ENCODE measurements around the gene UBE2E2. TPM values are rescaled to one million over a fixed set of nuclear protein-coding genes. Genes with fewer than 3 reads are reported as not detected.
"Not testable (repeated sequence)": the region's sequence is repeated elsewhere in the genome, so short reads cannot be mapped to it uniquely, and the experiment has no call there.

The UBE2E2 gene
- total RNA-seq, 4 donors from 2014 or later = 3.1 to 58.5 (median 25.0) TPM

GRCh38 chr3:23341147-23341838, 138.2 kb downstream of the UBE2E2 start:
- no peak for TF ChIP-seq CTCF (IDR thresholded peaks at IDR 0.05)
- Histone ChIP-seq H3K27me3 (no peaks in the 10 kb centered on the region), H3K36me3 (no peaks in the 10 kb centered on the region), H3K27ac (no peak overlapping the region), H3K9me3 (no peaks in the 10 kb centered on the region), H3K4me1 (no peaks in the 10 kb centered on the region), H3K4me3 (no peak overlapping the region)
- no peak for DNase-seq
- intact Hi-C loops (cut with DNase I; ENCODE audit: low total_unique reads) = no loop called here

- no peaks in the 10 kb centered on the region for H3K27me3 ChIP-seq
- intact Hi-C loops (cut with DNase I; ENCODE audit: low total_unique reads) = no loop called here
These were observed 139.2 kb downstream of the UBE2E2 start for GRCh38 chr3:23342343-23342742.

GRCh38 chr3:23343509-23343908, 140.4 kb downstream of the UBE2E2 start:
- TF ChIP-seq CTCF (IDR thresholded peaks at IDR 0.05) (no peak), POLR2A (IDR thresholded peaks at IDR 0.05) (no peak)
- H3K36me3 ChIP-seq = no peaks in the 10 kb centered on the region
- no peak overlapping the region for H3K4me3 ChIP-seq
- H3K4me1 ChIP-seq = no peaks in the 10 kb centered on the region
- DNase-seq = no peak
- no peak overlapping the region for H3K27ac ChIP-seq
- intact Hi-C loops (cut with DNase I; ENCODE audit: low total_unique reads) = no loop called here
- no peaks in the 10 kb centered on the region for H3K9me3 ChIP-seq
- no peaks in the 10 kb centered on the region for H3K27me3 ChIP-seq

More at GRCh38 chr3:23342343-23342742, 139.2 kb downstream of the UBE2E2 start:
- DNase-seq = no peak
- TF ChIP-seq CTCF (IDR thresholded peaks at IDR 0.05) (no peak), POLR2A (IDR thresholded peaks at IDR 0.05) (no peak)
- Histone ChIP-seq H3K36me3 (no peaks in the 10 kb centered on the region), H3K9me3 (no peaks in the 10 kb centered on the region), H3K27ac (no peak overlapping the region), H3K4me1 (no peaks in the 10 kb centered on the region), H3K4me3 (no peak overlapping the region)

GRCh38 chr3:23344886-23345285, 141.8 kb downstream of the UBE2E2 start:
- TF ChIP-seq POLR2A (IDR thresholded peaks at IDR 0.05) = no peak
- TF ChIP-seq CTCF (IDR thresholded peaks at IDR 0.05) = no peak
- DNase-seq = no peak
- Histone ChIP-seq H3K27me3 (no peaks in the 10 kb centered on the region), H3K27ac (no peak overlapping the region), H3K4me1 (no peaks in the 10 kb centered on the region), H3K4me3 (no peak overlapping the region), H3K36me3 (no peaks in the 10 kb centered on the region), H3K9me3 (no peaks in the 10 kb centered on the region)
- intact Hi-C loops (cut with DNase I; ENCODE audit: low total_unique reads) = no loop called here

- DNase-seq = not testable (repeated sequence)
These were observed 146.3 kb downstream of the UBE2E2 start for GRCh38 chr3:23349444-23349843.

GRCh38 chr3:23356169-23356568, 153.0 kb downstream of the UBE2E2 start:
- H3K36me3 ChIP-seq = no peaks in the 10 kb centered on the region
- no peaks in the 10 kb centered on the region for H3K4me1 ChIP-seq
- H3K4me3 ChIP-seq = no peak overlapping the region
- H3K9me3 ChIP-seq = no peaks in the 10 kb centered on the region
- no peak for TF ChIP-seq POLR2A (IDR thresholded peaks at IDR 0.05)
- TF ChIP-seq CTCF (IDR thresholded peaks at IDR 0.05) = no peak
- intact Hi-C loops (cut with DNase I; ENCODE audit: low total_unique reads) = no loop called here
- no peak overlapping the region for H3K27ac ChIP-seq
- DNase-seq = no peak
- H3K27me3 ChIP-seq = no peaks in the 10 kb centered on the region

More at GRCh38 chr3:23349444-23349843, 146.3 kb downstream of the UBE2E2 start:
- H3K4me1 ChIP-seq; H3K27ac ChIP-seq; H3K36me3 ChIP-seq; intact Hi-C loops (cut with DNase I; ENCODE audit: low total_unique reads); H3K9me3 ChIP-seq; H3K27me3 ChIP-seq; H3K4me3 ChIP-seq: not testable (repeated sequence)
